Stimulated activated CD8-positive, alpha-beta memory T cell treated with anti-CD3 and anti-CD28 coated beads, Interleukin-4, amount 100 ng/mL, for 24 hours (primary cell): ENCODE results near the gene GDPD4.
A peak's percentile ranks its signal among the peaks of the same experiment; 100 is the strongest.

ENCODE experiments used
- DNase-seq: peaks from one replicate; pipeline ENCODE4 v3.0.0-alpha.2; 2020; ENCODE audit warnings: low read depth

The GDPD4 gene

GRCh38 chr11:77204754-77205466, 96.6 kb downstream of the GDPD4 start:
- DNase-seq = no peak

- no peak for DNase-seq
These were observed 97.4 kb downstream of the GDPD4 start for GRCh38 chr11:77203901-77204753.

DNA sequence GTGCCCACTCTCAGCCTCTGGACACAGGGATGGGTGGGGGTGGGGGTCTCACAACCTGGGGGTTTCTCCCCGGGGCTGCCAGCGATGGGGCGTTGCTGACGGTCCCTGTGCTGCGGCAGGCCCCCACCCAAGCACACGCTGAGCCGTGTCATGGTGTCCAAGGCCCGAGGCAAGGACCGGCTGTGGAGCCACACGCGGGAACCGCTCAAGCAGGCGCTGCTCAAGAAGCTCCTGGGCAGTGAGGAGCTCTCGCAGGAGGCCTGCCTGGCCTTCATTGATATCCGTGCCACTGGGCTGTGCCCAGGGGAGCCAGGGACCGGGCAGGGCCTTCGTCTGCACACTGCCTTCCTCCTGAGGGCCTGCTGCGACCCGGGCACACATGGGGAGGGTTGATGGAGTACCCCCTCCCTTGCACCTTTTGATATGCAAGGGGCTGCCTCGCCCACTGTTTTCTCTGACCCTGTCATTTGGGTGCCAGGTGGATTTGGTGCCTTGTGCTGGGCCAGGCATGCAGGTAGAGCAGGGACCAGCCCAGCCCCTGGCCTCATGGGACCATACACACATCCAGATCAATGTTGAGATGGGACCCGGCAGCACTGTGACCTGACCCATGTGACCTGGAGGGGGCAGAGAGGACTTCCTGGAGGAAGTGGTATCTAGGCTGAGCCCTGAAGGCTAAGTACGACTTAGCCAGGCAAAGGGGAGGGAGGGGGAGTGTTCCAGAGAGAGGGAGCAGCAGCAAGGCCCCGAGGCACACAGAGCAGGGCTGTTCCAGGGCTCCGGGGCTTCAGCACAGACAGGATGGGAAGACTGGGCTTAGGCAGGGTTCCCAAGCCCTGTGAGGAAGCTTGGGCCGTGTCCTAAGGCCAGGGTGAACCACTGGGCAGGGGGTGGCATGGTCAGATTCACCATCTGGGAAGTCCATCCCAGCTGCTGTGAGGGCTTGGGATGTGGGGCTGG, 98.3 kb downstream of the GDPD4 start:
- DNase-seq = no peak

GRCh38 chr11:77201991-77202841, 99.3 kb downstream of the GDPD4 start:
- DNase-seq = no peak

DNA sequence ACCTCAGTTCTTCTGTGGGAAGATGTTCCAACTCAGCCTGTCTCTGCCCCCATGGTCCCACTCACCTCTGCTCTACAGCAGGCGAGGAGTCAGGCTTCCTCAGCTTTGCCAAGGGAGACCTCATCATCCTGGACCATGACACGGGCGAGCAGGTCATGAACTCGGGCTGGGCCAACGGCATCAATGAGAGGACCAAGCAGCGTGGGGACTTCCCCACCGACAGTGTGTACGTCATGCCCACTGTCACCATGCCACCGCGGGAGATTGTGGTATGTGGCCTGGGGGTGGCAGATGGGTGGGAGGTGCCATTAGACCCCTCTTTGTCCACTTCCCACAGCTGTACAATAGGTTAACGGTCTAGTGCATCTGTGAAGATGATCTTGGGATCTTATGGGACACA, 100.1 kb downstream of the GDPD4 start:
- DNase-seq = no peak

- no peak for DNase-seq
These were observed 100.9 kb downstream of the GDPD4 start for GRCh38 chr11:77200351-77201268.

DNA sequence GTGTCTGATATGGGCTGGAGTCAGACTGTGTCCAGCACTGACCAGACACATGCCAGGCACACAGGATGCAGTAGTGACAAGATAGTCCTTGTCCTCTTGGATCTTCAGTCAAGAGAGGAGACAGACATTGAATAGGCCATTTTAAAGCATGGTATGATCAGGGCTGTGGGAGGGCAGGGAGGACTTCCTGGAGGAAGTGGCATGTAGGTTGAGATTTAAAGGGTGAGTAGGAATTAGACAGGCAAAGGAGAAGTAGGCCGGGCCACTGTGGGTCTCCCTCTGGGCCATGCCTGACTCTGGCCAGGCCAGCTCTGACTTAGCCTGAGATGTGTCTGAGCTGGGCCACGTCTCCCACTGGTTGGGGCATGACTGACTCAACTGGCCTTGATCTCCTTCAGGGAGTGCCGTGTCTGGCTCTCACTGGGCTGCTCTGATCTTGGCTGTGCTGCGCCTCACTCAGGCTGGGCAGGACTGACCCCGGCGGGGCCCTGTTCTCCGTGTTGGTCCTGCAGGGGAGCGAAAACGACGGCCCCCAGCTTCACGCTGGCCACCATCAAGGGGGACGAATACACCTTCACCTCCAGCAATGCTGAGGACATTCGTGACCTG, 102.2 kb downstream of the GDPD4 start:
- no peak for DNase-seq

- peak; percentile 26 for DNase-seq
These were observed 103.0 kb downstream of the GDPD4 start for GRCh38 chr11:77198440-77198849.

- no peak for DNase-seq
These were observed 103.7 kb downstream of the GDPD4 start for GRCh38 chr11:77197626-77198320.

GRCh38 chr11:77196961-77197360, 104.5 kb downstream of the GDPD4 start:
- no peak for DNase-seq

- DNase-seq = no peak
These were observed 106.3 kb downstream of the GDPD4 start for GRCh38 chr11:77195071-77195755.

- no peak for DNase-seq
These were observed 107.3 kb downstream of the GDPD4 start for GRCh38 chr11:77193911-77194830.

- DNase-seq = no peak
These were observed 108.3 kb downstream of the GDPD4 start for GRCh38 chr11:77193167-77193566.

- peak; percentile 32 for DNase-seq
These were observed 109.5 kb downstream of the GDPD4 start for GRCh38 chr11:77191823-77192495.

- no peak for DNase-seq
These were observed 110.1 kb downstream of the GDPD4 start for GRCh38 chr11:77191429-77191822.

DNA sequence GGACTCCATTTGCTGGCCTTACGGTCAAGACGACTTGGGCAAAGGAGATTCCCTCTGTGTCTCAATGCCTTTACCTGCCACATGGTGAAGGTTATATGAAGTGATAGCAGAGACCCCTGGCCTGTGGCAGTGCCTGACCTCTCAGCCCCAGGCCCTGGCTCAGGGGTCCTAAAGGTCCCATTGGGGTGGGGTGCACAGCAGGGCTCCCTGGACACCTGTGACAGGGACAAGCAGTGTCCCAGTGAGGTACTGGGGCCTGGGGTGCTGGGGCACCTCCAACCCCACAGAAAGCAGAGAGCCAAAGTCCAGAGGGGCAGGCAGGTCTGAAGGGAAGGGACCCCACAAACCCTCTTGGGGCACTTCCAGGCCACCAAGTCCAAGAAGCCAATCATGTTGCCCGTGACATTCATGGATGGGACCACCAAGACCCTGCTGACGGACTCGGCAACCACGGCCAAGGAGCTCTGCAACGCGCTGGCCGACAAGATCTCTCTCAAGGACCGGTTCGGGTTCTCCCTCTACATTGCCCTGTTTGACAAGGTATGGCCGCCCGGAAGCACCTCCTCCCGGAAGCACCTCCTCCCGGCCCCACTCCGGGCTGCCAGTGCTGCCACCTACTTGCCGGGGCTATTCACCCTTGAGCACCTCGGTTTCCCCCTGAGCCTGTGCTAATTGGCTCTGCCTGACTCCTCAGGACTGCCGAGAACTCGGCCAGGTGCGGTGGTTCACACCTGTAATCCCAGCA, 111.0 kb downstream of the GDPD4 start:
- no peak for DNase-seq
